Neural crest cell (in vitro differentiated cells): ENCODE data around the gene TBC1D13. TPM values are rescaled to one million over a fixed set of nuclear protein-coding genes. Genes with fewer than 3 reads are reported as not detected.
"Not testable (repeated sequence)": the region's sequence is repeated elsewhere in the genome, so short reads cannot be mapped to it uniquely, and the experiment has no call there.

Experiments used
- DNase-seq: peaks from one replicate; pipeline ENCODE4 v3.0.0; 2021; ENCODE audit warnings: low read depth, mixed read lengths, low spot score
- H3K27ac Mint-ChIP-seq: one replicate; pipeline ENCODE4 v1.8.0; 2021; ENCODE audit warnings: mild to moderate bottlenecking, mixed read lengths; ENCODE audit not compliant: unreplicated experiment
- H3K27me3 Mint-ChIP-seq: 2 replicates; pipeline ENCODE4 v1.8.0; 2021; ENCODE audit warnings: low read depth, mild to moderate bottlenecking, mixed read lengths
- H3K36me3 Mint-ChIP-seq: 2 replicates; pipeline ENCODE4 v1.8.0; 2021; ENCODE audit warnings: low read depth, mild to moderate bottlenecking, mixed read lengths
- H3K4me1 Mint-ChIP-seq: 2 replicates; pipeline ENCODE4 v1.8.0; 2021; ENCODE audit warnings: mixed read lengths
- H3K4me3 Mint-ChIP-seq: one replicate; pipeline ENCODE4 v1.8.0; 2021; ENCODE audit warnings: mild to moderate bottlenecking, mixed read lengths
- H3K9me3 Mint-ChIP-seq: 2 replicates; pipeline ENCODE4 v1.8.0; 2021; ENCODE audit warnings: mixed read lengths
- CTCF ChIP-seq: fragments of 200-600 bp; sonication (generic); conservative IDR thresholded peaks from 2 replicates; pipeline ENCODE4 v1.5.0; 2021; ENCODE audit warnings: antibody characterized with exemption, mild to moderate bottlenecking
- total RNA-seq: library from RNA; stranded (reverse); gene quantifications from 2 replicates; pipeline ENCODE4 v1.2.1, GENCODE V29; 2021

Gene TBC1D13
- total RNA-seq, 1 donor from 2014 or later, result 32.3 TPM

- no peak for DNase-seq
These were observed 1.4 kb downstream of the TBC1D13 start for GRCh38 chr9:128788445-128788844.

GRCh38 chr9:128790536-128790935, 3.5 kb downstream of the TBC1D13 start:
- Mint-ChIP-seq H3K4me3 (peak overlapping the region; percentile 9), H3K9me3 (no peaks in the 10 kb centered on the region), H3K4me1 (peaks cover 15% of the 10 kb centered on the region), H3K27me3 (no peaks in the 10 kb centered on the region), H3K36me3 (peaks cover 4% of the 10 kb centered on the region), H3K27ac (no peak overlapping the region)
- no peak for DNase-seq
- no peak for TF ChIP-seq CTCF

More at GRCh38 chr9:128788445-128788844, 1.4 kb downstream of the TBC1D13 start:
- TF ChIP-seq CTCF, result no peak
- Mint-ChIP-seq H3K27me3 (no peaks in the 10 kb centered on the region), H3K4me3 (peak overlapping the region; percentile 94), H3K27ac (no peak overlapping the region), H3K9me3 (no peaks in the 10 kb centered on the region), H3K4me1 (peaks cover 15% of the 10 kb centered on the region), H3K36me3 (peaks cover 4% of the 10 kb centered on the region)

GRCh38 chr9:128792134-128792533, 5.1 kb downstream of the TBC1D13 start:
- H3K27ac Mint-ChIP-seq, result no peak overlapping the region
- no peaks in the 10 kb centered on the region for H3K9me3 Mint-ChIP-seq
- no peak overlapping the region for H3K4me3 Mint-ChIP-seq
- H3K27me3 Mint-ChIP-seq, result no peaks in the 10 kb centered on the region
- peaks cover 11% of the 10 kb centered on the region for H3K4me1 Mint-ChIP-seq
- H3K36me3 Mint-ChIP-seq, result peaks cover 4% of the 10 kb centered on the region
- no peak for DNase-seq
- TF ChIP-seq CTCF, result no peak

GRCh38 chr9:128792978-128793686, 6.1 kb downstream of the TBC1D13 start:
- H3K4me1 Mint-ChIP-seq, result peaks cover 3% of the 10 kb centered on the region
- H3K9me3 Mint-ChIP-seq, result no peaks in the 10 kb centered on the region
- H3K4me3 Mint-ChIP-seq, result peak overlapping the region; percentile 18
- peaks cover 4% of the 10 kb centered on the region for H3K36me3 Mint-ChIP-seq
- no peaks in the 10 kb centered on the region for H3K27me3 Mint-ChIP-seq
- no peak overlapping the region for H3K27ac Mint-ChIP-seq
- no peak for DNase-seq
- TF ChIP-seq CTCF, result no peak

GRCh38 chr9:128794961-128795360, 7.9 kb downstream of the TBC1D13 start:
- H3K27ac Mint-ChIP-seq, H3K4me1 Mint-ChIP-seq, H3K36me3 Mint-ChIP-seq, DNase-seq, H3K27me3 Mint-ChIP-seq, H3K4me3 Mint-ChIP-seq, H3K9me3 Mint-ChIP-seq: not testable (repeated sequence)

GRCh38 chr9:128798896-128799295, 11.8 kb downstream of the TBC1D13 start:
- Mint-ChIP-seq H3K27me3 (no peaks in the 10 kb centered on the region), H3K4me1 (no peaks in the 10 kb centered on the region), H3K27ac (no peak overlapping the region), H3K9me3 (no peaks in the 10 kb centered on the region), H3K4me3 (no peak overlapping the region), H3K36me3 (peaks cover 7% of the 10 kb centered on the region)
- no peak for DNase-seq
- TF ChIP-seq CTCF, result no peak
